Panc1 (cell line): ENCODE measurements around the gene FAM114A2. TPM values are rescaled to one million over a fixed set of nuclear protein-coding genes. Genes with fewer than 3 reads are reported as not detected.

Source experiments
- ATAC-seq: fragments of 200-7000 bp; cut with Tn5 transposase; 2 replicates; pipeline ENCODE4 v1.9.1; 2020; ENCODE audit warnings: mild to moderate bottlenecking, moderate library complexity
- BruUV-seq: library from RNA; stranded (reverse); fragments of 400-500 nt; replicated peaks from 2 replicates; lab custom pipeline; 2021; lab: Mats Ljungman, UMichigan
- CTCF ChIA-PET: fragments of 300-600 bp; sonication (Branson Sonifier 250); formaldehyde crosslinking; loops from one replicate; lab custom pipeline; 2022; ENCODE audit warnings: antibody characterized with exemption; lab: Charles Lee
- POLR2A ChIA-PET: fragments of 300-600 bp; sonication (Branson Sonifier 250); formaldehyde crosslinking; loops from one replicate; lab custom pipeline; 2022; ENCODE audit warnings: antibody characterized with exemption; lab: Charles Lee
- DNase-seq: peaks from one replicate; pipeline ENCODE4 v3.0.0-alpha.2; 2010; ENCODE audit warnings: low read depth, low spot score
- H3K27ac ChIP-seq: 2 replicates; pipeline ENCODE4 v1.5.1; 2011; ENCODE audit warnings: mild to moderate bottlenecking, low read length, inconsistent platforms
- H3K27me3 ChIP-seq: fragments of 200-500 bp; sonication (Bioruptor generic); 2 replicates; pipeline ENCODE4 v1.6.0; 2014; ENCODE audit warnings: low read length, inconsistent platforms; ENCODE audit not compliant: control insufficient read depth, insufficient read depth
- H3K36me3 ChIP-seq: fragments of 200-500 bp; sonication (Bioruptor generic); 2 replicates; pipeline ENCODE4 v1.5.1; 2014; ENCODE audit warnings: inconsistent platforms, mild to moderate bottlenecking, low read length, moderate library complexity; ENCODE audit not compliant: control insufficient read depth, insufficient read depth
- H3K4me1 ChIP-seq: 2 replicates; pipeline ENCODE4 v1.5.1; 2011; ENCODE audit warnings: inconsistent platforms, mild to moderate bottlenecking, low read length, moderate library complexity; ENCODE audit not compliant: control insufficient read depth, insufficient read depth
- H3K4me3 ChIP-seq, 2 experiments: 2 replicates each; pipeline ENCODE4 v1.5.1; 2011 to 2012; ENCODE audit warnings: low read depth in 2 of 2, low read length in 2 of 2, mild to moderate bottlenecking in 2 of 2, inconsistent platforms in 1 of 2, moderate library complexity in 1 of 2
- H3K9me3 ChIP-seq: fragments of 200-500 bp; sonication (Bioruptor generic); 2 replicates; pipeline ENCODE4 v1.5.1; 2014; ENCODE audit warnings: low read depth, mild to moderate bottlenecking, inconsistent platforms, low read length, moderate library complexity; ENCODE audit not compliant: control insufficient read depth, insufficient read depth
- POLR2AphosphoS5 ChIP-seq: IDR thresholded peaks from 2 replicates; pipeline ENCODE4 v1.6.1; 2012; ENCODE audit warnings: mild to moderate bottlenecking, low read depth, low read length, moderate library complexity
- SIN3A ChIP-seq: IDR thresholded peaks from 2 replicates; pipeline ENCODE4 v1.6.1; 2012; ENCODE audit warnings: low read depth, mild to moderate bottlenecking, low read length, moderate library complexity, borderline replicate concordance; ENCODE audit not compliant: insufficient read depth
- TCF7L2 ChIP-seq: IDR thresholded peaks from 2 replicates; pipeline ENCODE4 v1.6.1; 2011; ENCODE audit warnings: mild to moderate bottlenecking, low read depth, low read length, inconsistent platforms
- in situ Hi-C: cut with HindIII; loops from 2 replicates; pipeline ENCODE4 v1.10.0; 2016; ENCODE audit warnings: low sequenced_read_pairs, low pct_unique_long_range_greater_than_20kb
- intact Hi-C: fragments of 100-400 bp; cut with micrococcal nuclease; formaldehyde crosslinking; loops from one replicate; pipeline ENCODE4 v1.10.0; 2022; ENCODE audit not compliant: unreplicated experiment
- total RNA-seq: library from RNA; stranded (reverse); gene quantifications from one replicate; pipeline ENCODE4 v1.2.1, GENCODE V29; 2021; ENCODE audit not compliant: unreplicated experiment
- TF ChIP-seq, protein P1 (sequence below), 2 experiments: IDR thresholded peaks; 2 replicates each; pipeline ENCODE4 v1.6.1; 2011 to 2012; ENCODE audit warnings: low read depth in 2 of 2, control low read depth in 1 of 2, low read length in 1 of 2, mild to moderate bottlenecking in 1 of 2, moderate library complexity in 1 of 2; ENCODE audit not compliant: insufficient read depth in 1 of 2
- TF ChIP-seq, protein P2 (sequence below): fragments of 450-650 bp; IDR thresholded peaks from 2 replicates; pipeline ENCODE4 v1.5.1; 2017; ENCODE audit warnings: mild to moderate bottlenecking

The FAM114A2 gene
- total RNA-seq, 1 experiment from 2014 or later: 20.7 TPM

DNA sequence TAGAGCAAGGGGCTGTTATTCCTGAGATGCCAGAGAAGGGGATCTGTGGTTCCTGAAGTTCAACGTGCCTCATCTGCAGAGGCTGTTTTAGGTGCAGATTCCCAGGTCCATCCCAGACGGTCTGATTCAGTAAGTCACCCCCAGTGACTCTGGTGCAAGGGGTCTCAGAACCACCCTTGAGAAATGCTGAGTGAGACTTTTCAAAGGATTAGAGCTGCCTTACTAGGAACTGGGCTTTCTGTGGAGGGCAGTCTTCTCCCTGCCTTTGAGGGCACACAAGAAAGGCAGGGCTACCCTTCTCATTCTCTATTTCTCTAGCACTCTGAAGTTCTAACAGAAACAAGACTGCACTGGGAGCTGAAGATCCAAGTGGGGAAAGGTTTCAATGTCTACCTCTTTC is 66.5 kb downstream of the FAM114A2 start:
- in situ Hi-C loops: no loop called here

DNA sequence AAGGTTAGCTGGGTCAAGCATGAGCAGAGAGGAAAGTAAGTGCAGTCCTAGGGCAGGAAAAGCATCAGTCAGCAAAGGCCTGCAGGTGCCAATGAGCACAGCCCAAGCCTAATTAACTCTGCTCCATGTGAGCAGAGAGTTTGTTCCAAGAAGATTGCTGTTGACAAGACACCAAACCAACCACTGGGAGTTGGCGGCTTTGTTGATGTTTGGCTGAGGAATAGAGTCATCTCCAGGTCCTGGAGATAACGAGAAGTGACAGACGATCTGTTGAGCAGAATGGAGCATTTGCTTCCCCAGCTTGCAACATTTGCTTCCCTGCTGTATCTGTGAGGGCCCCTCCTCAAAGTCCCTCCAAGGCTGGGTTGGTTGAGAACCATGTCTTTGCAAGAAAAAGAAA is 68.2 kb downstream of the FAM114A2 start:
- no peaks in the 10 kb centered on the region for H3K4me1 ChIP-seq
- in situ Hi-C loops (no loop called here), intact Hi-C loops (loop anchor here (10.0 kb wide), 3 partner anchors 434 to 664 kb away; no protein-coding TSS in a partner anchor)
- no peak for DNase-seq
- ChIA-PET POLR2A (no interaction called here), CTCF (interaction anchor here (0.5 kb wide), 1 partner anchor 435 kb away, joined by 3 read pairs; no protein-coding TSS in a partner anchor)
- H3K36me3 ChIP-seq: no peaks in the 10 kb centered on the region
- no peak for ATAC-seq
- TF ChIP-seq, protein P1, sequence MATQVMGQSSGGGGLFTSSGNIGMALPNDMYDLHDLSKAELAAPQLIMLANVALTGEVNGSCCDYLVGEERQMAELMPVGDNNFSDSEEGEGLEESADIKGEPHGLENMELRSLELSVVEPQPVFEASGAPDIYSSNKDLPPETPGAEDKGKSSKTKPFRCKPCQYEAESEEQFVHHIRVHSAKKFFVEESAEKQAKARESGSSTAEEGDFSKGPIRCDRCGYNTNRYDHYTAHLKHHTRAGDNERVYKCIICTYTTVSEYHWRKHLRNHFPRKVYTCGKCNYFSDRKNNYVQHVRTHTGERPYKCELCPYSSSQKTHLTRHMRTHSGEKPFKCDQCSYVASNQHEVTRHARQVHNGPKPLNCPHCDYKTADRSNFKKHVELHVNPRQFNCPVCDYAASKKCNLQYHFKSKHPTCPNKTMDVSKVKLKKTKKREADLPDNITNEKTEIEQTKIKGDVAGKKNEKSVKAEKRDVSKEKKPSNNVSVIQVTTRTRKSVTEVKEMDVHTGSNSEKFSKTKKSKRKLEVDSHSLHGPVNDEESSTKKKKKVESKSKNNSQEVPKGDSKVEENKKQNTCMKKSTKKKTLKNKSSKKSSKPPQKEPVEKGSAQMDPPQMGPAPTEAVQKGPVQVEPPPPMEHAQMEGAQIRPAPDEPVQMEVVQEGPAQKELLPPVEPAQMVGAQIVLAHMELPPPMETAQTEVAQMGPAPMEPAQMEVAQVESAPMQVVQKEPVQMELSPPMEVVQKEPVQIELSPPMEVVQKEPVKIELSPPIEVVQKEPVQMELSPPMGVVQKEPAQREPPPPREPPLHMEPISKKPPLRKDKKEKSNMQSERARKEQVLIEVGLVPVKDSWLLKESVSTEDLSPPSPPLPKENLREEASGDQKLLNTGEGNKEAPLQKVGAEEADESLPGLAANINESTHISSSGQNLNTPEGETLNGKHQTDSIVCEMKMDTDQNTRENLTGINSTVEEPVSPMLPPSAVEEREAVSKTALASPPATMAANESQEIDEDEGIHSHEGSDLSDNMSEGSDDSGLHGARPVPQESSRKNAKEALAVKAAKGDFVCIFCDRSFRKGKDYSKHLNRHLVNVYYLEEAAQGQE (IDR thresholded peaks at IDR 0.05; ENCODE audit: insufficient read depth in 1 of 2, low read depth in 2 of 2, low read length in 1 of 2): no peak
- TF ChIP-seq POLR2AphosphoS5: no peak
- TF ChIP-seq, protein P2, sequence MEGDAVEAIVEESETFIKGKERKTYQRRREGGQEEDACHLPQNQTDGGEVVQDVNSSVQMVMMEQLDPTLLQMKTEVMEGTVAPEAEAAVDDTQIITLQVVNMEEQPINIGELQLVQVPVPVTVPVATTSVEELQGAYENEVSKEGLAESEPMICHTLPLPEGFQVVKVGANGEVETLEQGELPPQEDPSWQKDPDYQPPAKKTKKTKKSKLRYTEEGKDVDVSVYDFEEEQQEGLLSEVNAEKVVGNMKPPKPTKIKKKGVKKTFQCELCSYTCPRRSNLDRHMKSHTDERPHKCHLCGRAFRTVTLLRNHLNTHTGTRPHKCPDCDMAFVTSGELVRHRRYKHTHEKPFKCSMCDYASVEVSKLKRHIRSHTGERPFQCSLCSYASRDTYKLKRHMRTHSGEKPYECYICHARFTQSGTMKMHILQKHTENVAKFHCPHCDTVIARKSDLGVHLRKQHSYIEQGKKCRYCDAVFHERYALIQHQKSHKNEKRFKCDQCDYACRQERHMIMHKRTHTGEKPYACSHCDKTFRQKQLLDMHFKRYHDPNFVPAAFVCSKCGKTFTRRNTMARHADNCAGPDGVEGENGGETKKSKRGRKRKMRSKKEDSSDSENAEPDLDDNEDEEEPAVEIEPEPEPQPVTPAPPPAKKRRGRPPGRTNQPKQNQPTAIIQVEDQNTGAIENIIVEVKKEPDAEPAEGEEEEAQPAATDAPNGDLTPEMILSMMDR: no peak
- TF ChIP-seq TCF7L2: no peak
- no peak for TF ChIP-seq SIN3A
- H3K9me3 ChIP-seq: no peaks in the 10 kb centered on the region
- H3K4me3 ChIP-seq: no peak overlapping the region
- H3K27ac ChIP-seq: no peak overlapping the region
- peaks cover 7% of the 10 kb centered on the region for H3K27me3 ChIP-seq
- BruUV-seq: no TSS peak

More for the DNA sequence above, 66.5 kb downstream of the FAM114A2 start:
- Histone ChIP-seq H3K36me3 (no peaks in the 10 kb centered on the region), H3K27ac (no peak overlapping the region), H3K4me3 (no peak overlapping the region), H3K9me3 (no peaks in the 10 kb centered on the region), H3K27me3 (peaks cover 9% of the 10 kb centered on the region), H3K4me1 (no peaks in the 10 kb centered on the region)
- DNase-seq (no peak), ATAC-seq (no peak)
- CTCF ChIA-PET: no interaction called here
- intact Hi-C loops: loop anchor here (10.0 kb wide), 3 partner anchors 433 to 663 kb away; no protein-coding TSS in a partner anchor
- POLR2A ChIA-PET: no interaction called here
- TF ChIP-seq SIN3A (no peak), TCF7L2 (no peak)
- TF ChIP-seq, protein P2: no peak
- BruUV-seq: no TSS peak
